H1 (cell line): ENCODE measurements around the gene STARD13. TPM values are rescaled to one million over a fixed set of nuclear protein-coding genes. Genes with fewer than 3 reads are reported as not detected.

Experiments used
- CHD7 ChIP-seq: fragments of 300-600 bp; sonication (generic); IDR thresholded peaks from 2 replicates; pipeline ENCODE4 v1.7.1; 2012; ENCODE audit warnings: low read length, moderate library complexity, mild to moderate bottlenecking, inconsistent platforms; ENCODE audit not compliant: insufficient replicate concordance
- E2F6 ChIP-seq: IDR thresholded peaks from 2 replicates; pipeline ENCODE4 v1.6.1; 2012; ENCODE audit warnings: inconsistent platforms
- JUND ChIP-seq: IDR thresholded peaks from 2 replicates; pipeline ENCODE4 v1.6.1; 2011; ENCODE audit warnings: mild to moderate bottlenecking, improper control_type of control experiment, low read length
- KDM5A ChIP-seq: fragments of 200-600 bp; IDR thresholded peaks from 2 replicates; pipeline ENCODE4 v1.7.1; 2012; ENCODE audit warnings: mild to moderate bottlenecking, low read length, inconsistent platforms, mixed read lengths
- MAFK ChIP-seq: IDR thresholded peaks from 2 replicates; pipeline ENCODE4 v1.6.1; 2012; ENCODE audit warnings: low read depth, mild to moderate bottlenecking, improper control_type of control experiment, low read length
- POLR2A ChIP-seq, 2 experiments: IDR thresholded peaks; 1 replicate in 1 of 2; 2 replicates in 1 of 2; pipeline ENCODE4 v1.6.1; 2011; ENCODE audit warnings: low read depth in 2 of 2, low read length in 2 of 2, mild to moderate bottlenecking in 2 of 2; ENCODE audit errors: control extremely low read depth in 1 of 2
- RAD21 ChIP-seq, 2 experiments: IDR thresholded peaks in 1 of 2; conservative IDR thresholded peaks in 1 of 2; 2 replicates each; pipeline ENCODE4 v1.6.1; 2011; ENCODE audit warnings: low read depth in 2 of 2, low read length in 2 of 2, improper control_type of control experiment in 1 of 2, inconsistent platforms in 1 of 2, mild to moderate bottlenecking in 1 of 2, moderate library complexity in 1 of 2
- TAF7 ChIP-seq: optimal IDR thresholded peaks from 2 replicates; pipeline ENCODE3; 2011; ENCODE audit warnings: low read depth, mild to moderate bottlenecking, inconsistent platforms, low read length, moderate library complexity, borderline replicate concordance
- polyA plus RNA-seq, 7 experiments: library from polyadenylated mRNA; depleted of rRNA in 3 of 7; stranded (reverse) in 5 of 7; unstranded in 2 of 7; fragments of >200 nt in 5 of 7; fragments of 200-250 nt in 2 of 7; gene quantifications; 1 replicate in 5 of 7; 2 replicates in 1 of 7; 4 replicates in 1 of 7; pipeline versions ENCODE4 v1.2.1 to v1.2.3, GENCODE V29; 2011 to 2013; ENCODE audit warnings: missing spikeins in 2 of 7, mixed read lengths in 2 of 7
- total RNA-seq: library from RNA; stranded (reverse); fragmentation: NEBNext Ultra II Directional; extraction: Animal tissue kit (Norgen Biotek cat#: 25700); gene quantifications from 2 replicates; pipeline ENCODE4 v1.2.1, GENCODE V29; 2021

STARD13 gene
- total and polyA plus RNA-seq, 2 of the 8 experiments (the other 6 are each of a cell fraction or from before 2014, with no cell fraction given), result 0.82 to 2.9 TPM

DNA sequence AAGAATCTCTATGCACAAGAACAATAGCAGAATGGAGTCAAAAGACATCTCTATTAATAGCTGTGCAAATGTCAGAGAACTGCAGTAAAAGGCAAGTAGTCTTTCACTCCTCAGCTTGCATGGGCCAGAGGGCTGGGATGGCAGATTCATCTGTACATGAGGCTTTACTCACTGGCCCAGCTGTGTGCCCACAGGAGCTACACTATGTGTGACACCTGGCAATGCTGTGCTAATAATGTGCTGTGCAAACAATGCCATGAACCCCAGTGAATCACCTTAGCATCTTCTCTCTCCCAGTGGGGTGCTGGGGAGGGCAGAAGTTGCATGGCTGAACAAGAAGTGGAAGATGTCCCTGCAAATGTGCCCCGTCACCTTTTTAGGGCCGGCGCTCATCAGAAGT lies 196.2 kb downstream of the STARD13 start (continued):
- TF ChIP-seq CHD7 (no peak), TAF7 (no peak), MAFK (no peak), E2F6 (no peak), JUND (no peak), KDM5A (no peak), POLR2A (IDR thresholded peaks at IDR 0.05; ENCODE audit: control extremely low read depth in 1 of 2, low read depth in 2 of 2, low read length in 2 of 2) (no peak), RAD21 (IDR thresholded peaks at IDR 0.05 in 1 of 2, conservative IDR thresholded peaks at IDR 0.05 in 1 of 2; ENCODE audit: low read depth in 2 of 2, low read length in 2 of 2) (no peak)
